DOHH2 (cell line): ENCODE data around the gene EFCAB5.

ENCODE experiments used
- H3F3A ChIP-seq: fragments of 200-600 bp; sonication (generic), shearing (Covaris generic); 2 replicates; pipeline ENCODE4 v1.6.0; 2016; ENCODE audit warnings: antibody characterized with exemption, mild to moderate bottlenecking; ENCODE audit not compliant: control insufficient read depth, insufficient read depth
- H3K27ac ChIP-seq: fragments of 200-600 bp; sonication (generic); 2 replicates; pipeline ENCODE4 v1.5.1; 2014; ENCODE audit warnings: low read depth, mild to moderate bottlenecking, low read length, moderate library complexity
- H3K27me3 ChIP-seq: fragments of 200-600 bp; sonication (generic); 2 replicates; pipeline ENCODE4 v1.6.1; 2014; ENCODE audit warnings: mild to moderate bottlenecking, low read length, mixed read lengths; ENCODE audit not compliant: control insufficient read depth
- H3K36me3 ChIP-seq: fragments of 200-600 bp; sonication (generic); 2 replicates; pipeline ENCODE4 v1.6.1; 2014; ENCODE audit warnings: mild to moderate bottlenecking, low read length, moderate library complexity, mixed read lengths; ENCODE audit not compliant: control insufficient read depth
- H3K4me1 ChIP-seq: fragments of 200-600 bp; sonication (generic); 2 replicates; pipeline ENCODE4 v1.6.1; 2014; ENCODE audit warnings: mild to moderate bottlenecking, low read length, mixed read lengths; ENCODE audit not compliant: control insufficient read depth
- H3K4me2 ChIP-seq: fragments of 200-600 bp; sonication (generic); 2 replicates; pipeline ENCODE4 v1.6.0; 2014; ENCODE audit warnings: mild to moderate bottlenecking, low read length, moderate library complexity
- H3K4me3 ChIP-seq: fragments of 200-600 bp; sonication (generic); 2 replicates; pipeline ENCODE4 v1.5.1; 2014; ENCODE audit warnings: mild to moderate bottlenecking, low read length, mixed read lengths
- H3K79me2 ChIP-seq: fragments of 200-600 bp; sonication (generic); 2 replicates; pipeline ENCODE4 v1.6.1; 2014; ENCODE audit warnings: mild to moderate bottlenecking, low read length, mixed read lengths; ENCODE audit not compliant: control insufficient read depth
- H3K9me2 ChIP-seq: fragments of 200-600 bp; sonication (generic); replicated peaks from 2 replicates; pipeline ENCODE4 v1.6.1; 2014; ENCODE audit warnings: mild to moderate bottlenecking, low read length, mixed read lengths; ENCODE audit not compliant: control insufficient read depth
- H3K9me3 ChIP-seq: fragments of 200-600 bp; sonication (generic); 2 replicates; pipeline ENCODE4 v1.6.1; 2014; ENCODE audit warnings: antibody characterized with exemption, low read length, mixed read lengths; ENCODE audit not compliant: control insufficient read depth, insufficient read depth
- H4K20me1 ChIP-seq: fragments of 200-600 bp; sonication (generic); 2 replicates; pipeline ENCODE4 v1.6.0; 2014; ENCODE audit warnings: low read depth, mild to moderate bottlenecking, antibody characterized with exemption, low read length, moderate library complexity; ENCODE audit not compliant: control insufficient read depth, insufficient read depth
- CTCF ChIP-seq: fragments of 200-600 bp; sonication (generic); IDR thresholded peaks from one replicate; pipeline ENCODE4 v1.5.1; 2014; ENCODE audit warnings: antibody characterized with exemption, mild to moderate bottlenecking, low read depth, low read length; ENCODE audit not compliant: poor library complexity, severe bottlenecking
- EZH2phosphoT487 ChIP-seq: fragments of 200-600 bp; sonication (generic); IDR thresholded peaks from 2 replicates; pipeline ENCODE4 v1.6.1; 2017; ENCODE audit warnings: borderline replicate concordance, mild to moderate bottlenecking, antibody characterized with exemption, low read length, moderate library complexity, mixed read lengths

EFCAB5 gene

GRCh38 chr17:30074254-30074653 lies 132.8 kb downstream of the EFCAB5 start:
- H3K79me2 ChIP-seq: no peaks in the 10 kb centered on the region
- H3K27ac ChIP-seq: no peak overlapping the region
- H3K9me3 ChIP-seq: no peaks in the 10 kb centered on the region
- H3F3A ChIP-seq: no peaks in the 10 kb centered on the region
- H4K20me1 ChIP-seq: no peaks in the 10 kb centered on the region
- no peaks in the 10 kb centered on the region for H3K9me2 ChIP-seq
- no peak overlapping the region for H3K4me2 ChIP-seq
- no peaks in the 10 kb centered on the region for H3K36me3 ChIP-seq
- no peak for TF ChIP-seq EZH2phosphoT487
- no peak for TF ChIP-seq CTCF
- peaks cover 6% of the 10 kb centered on the region for H3K27me3 ChIP-seq
- H3K4me1 ChIP-seq: no peaks in the 10 kb centered on the region
- H3K4me3 ChIP-seq: no peak overlapping the region

- Histone ChIP-seq H3K9me3 (no peaks in the 10 kb centered on the region), H3K4me2 (no peak overlapping the region), H3K4me1 (no peaks in the 10 kb centered on the region), H3K9me2 (no peaks in the 10 kb centered on the region), H3K79me2 (no peaks in the 10 kb centered on the region), H3F3A (no peaks in the 10 kb centered on the region), H4K20me1 (no peaks in the 10 kb centered on the region), H3K27me3 (peaks cover 10% of the 10 kb centered on the region), H3K27ac (no peak overlapping the region), H3K36me3 (no peaks in the 10 kb centered on the region), H3K4me3 (no peak overlapping the region)
- TF ChIP-seq EZH2phosphoT487 (no peak), CTCF (no peak)
These were observed 133.3 kb downstream of the EFCAB5 start for GRCh38 chr17:30074730-30075129.

GRCh38 chr17:30082773-30083172 lies 141.3 kb downstream of the EFCAB5 start:
- H3K4me3 ChIP-seq: no peak overlapping the region
- H3K27ac ChIP-seq: no peak overlapping the region
- H3K36me3 ChIP-seq: no peaks in the 10 kb centered on the region
- no peaks in the 10 kb centered on the region for H3K9me3 ChIP-seq
- no peak for TF ChIP-seq CTCF
- TF ChIP-seq EZH2phosphoT487: no peak
- no peaks in the 10 kb centered on the region for H3F3A ChIP-seq
- H3K27me3 ChIP-seq: peaks cover 27% of the 10 kb centered on the region
- H3K4me2 ChIP-seq: no peak overlapping the region
- H4K20me1 ChIP-seq: no peaks in the 10 kb centered on the region
- H3K4me1 ChIP-seq: no peaks in the 10 kb centered on the region
- H3K79me2 ChIP-seq: no peaks in the 10 kb centered on the region
- H3K9me2 ChIP-seq: no peaks in the 10 kb centered on the region

GRCh38 chr17:30084788-30085187 lies 143.4 kb downstream of the EFCAB5 start:
- Histone ChIP-seq H3K36me3 (no peaks in the 10 kb centered on the region), H3K9me2 (no peaks in the 10 kb centered on the region), H3K9me3 (no peaks in the 10 kb centered on the region), H3K27ac (no peak overlapping the region), H3F3A (no peaks in the 10 kb centered on the region), H3K4me3 (no peak overlapping the region), H3K27me3 (peaks cover 20% of the 10 kb centered on the region), H3K4me2 (no peak overlapping the region), H3K4me1 (no peaks in the 10 kb centered on the region), H3K79me2 (no peaks in the 10 kb centered on the region), H4K20me1 (no peaks in the 10 kb centered on the region)
- TF ChIP-seq EZH2phosphoT487 (no peak), CTCF (no peak)
